GM19023 (cell line): ENCODE data around the gene AURKB.
A peak's percentile ranks its signal among the peaks of the same experiment; 100 is the strongest.
"Not testable (repeated sequence)": the region's sequence is repeated elsewhere in the genome, so short reads cannot be mapped to it uniquely, and the experiment has no call there.

ENCODE experiments used
- ATAC-seq: cut with Tn5 transposase; IDR thresholded peaks from one replicate; pipeline ENCODE4 v1.9.1; 2021; ENCODE audit warnings: mild to moderate bottlenecking, moderate library complexity; ENCODE audit not compliant: unreplicated experiment

The AURKB gene

GRCh38 chr17:8209907-8210760, at the start of gene AURKB:
Gene AURKB (minus strand): TSS chr17:8210575. CDS start chr17:8210224, 351 bp downstream.
- peak; percentile 86 for ATAC-seq

GRCh38 chr17:8257801-8258200, 47.4 kb upstream of the AURKB start:
- ATAC-seq, result no peak

- no peak for ATAC-seq
Measured at GRCh38 chr17:8256691-8257090, 46.3 kb upstream of the AURKB start.

- ATAC-seq, result no peak
Measured at GRCh38 chr17:8256291-8256690, 45.9 kb upstream of the AURKB start.

- no peak for ATAC-seq
Measured at GRCh38 chr17:8255499-8255898, 45.1 kb upstream of the AURKB start.

GRCh38 chr17:8254881-8255280, 44.5 kb upstream of the AURKB start:
- no peak for ATAC-seq

GRCh38 chr17:8253801-8254200, 43.4 kb upstream of the AURKB start:
- no peak for ATAC-seq

- not testable (repeated sequence) for ATAC-seq
Measured at GRCh38 chr17:8251411-8251810, 41.0 kb upstream of the AURKB start.

- ATAC-seq, result no peak
Measured at GRCh38 chr17:8249621-8250500, 39.5 kb upstream of the AURKB start.

- peak; percentile 48 for ATAC-seq
Measured at GRCh38 chr17:8248751-8249607, 38.6 kb upstream of the AURKB start, which contains the start of gene PFAS. Gene PFAS (plus strand): TSS chr17:8249289. CDS start chr17:8253938, 4,649 bp downstream.

- ATAC-seq, result no peak
Measured at GRCh38 chr17:8244768-8245167, 34.4 kb upstream of the AURKB start.

GRCh38 chr17:8243827-8244226, 33.5 kb upstream of the AURKB start:
- no peak for ATAC-seq

GRCh38 chr17:8237886-8238285, 27.5 kb upstream of the AURKB start:
- ATAC-seq, result no peak

GRCh38 chr17:8237175-8237574, 26.8 kb upstream of the AURKB start:
- ATAC-seq, result no peak

GRCh38 chr17:8235676-8236075, 25.3 kb upstream of the AURKB start:
- no peak for ATAC-seq

- ATAC-seq, result no peak
Measured at GRCh38 chr17:8234361-8235270, 24.2 kb upstream of the AURKB start.

- no peak for ATAC-seq
Measured at GRCh38 chr17:8231701-8232100, 21.3 kb upstream of the AURKB start.

- ATAC-seq, result no peak
Measured at GRCh38 chr17:8227238-8227581, 16.8 kb upstream of the AURKB start.

GRCh38 chr17:8226536-8227237, 16.3 kb upstream of the AURKB start:
- ATAC-seq, result no peak
